HG03060 (cell line): ENCODE data around the gene OPA1.

Experiments
- ATAC-seq: cut with Tn5 transposase; IDR thresholded peaks from one replicate; pipeline ENCODE4 v1.9.1; 2021; ENCODE audit warnings: low read depth, moderate number of reproducible peaks; ENCODE audit not compliant: unreplicated experiment

The OPA1 gene

GRCh38 chr3:193592841-193593667 is at the start of gene OPA1:
TSS of gene OPA1 (plus strand) at chr3:193593208. CDS start at chr3:193593378, 170 bp downstream.
- ATAC-seq: peak; percentile 95

DNA sequence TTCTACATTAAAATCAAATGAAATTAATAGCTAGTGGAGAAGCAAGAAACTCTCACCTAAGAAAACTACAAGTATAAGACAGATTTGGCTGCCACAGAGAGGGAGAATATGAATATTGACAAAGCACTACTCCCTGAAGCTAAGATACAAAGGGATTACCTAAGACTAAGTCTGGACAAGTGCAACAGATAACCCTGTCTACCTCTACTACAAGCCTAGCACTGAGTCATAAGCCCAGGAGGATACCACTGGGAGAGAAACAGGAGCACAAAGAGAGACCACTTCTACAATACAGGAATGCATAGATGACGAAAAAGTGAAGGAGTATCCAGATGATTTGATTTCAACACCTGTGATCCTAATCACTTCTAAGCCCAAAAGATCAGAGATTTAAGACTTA is 48.7 kb upstream of the OPA1 start:
- no peak for ATAC-seq

DNA sequence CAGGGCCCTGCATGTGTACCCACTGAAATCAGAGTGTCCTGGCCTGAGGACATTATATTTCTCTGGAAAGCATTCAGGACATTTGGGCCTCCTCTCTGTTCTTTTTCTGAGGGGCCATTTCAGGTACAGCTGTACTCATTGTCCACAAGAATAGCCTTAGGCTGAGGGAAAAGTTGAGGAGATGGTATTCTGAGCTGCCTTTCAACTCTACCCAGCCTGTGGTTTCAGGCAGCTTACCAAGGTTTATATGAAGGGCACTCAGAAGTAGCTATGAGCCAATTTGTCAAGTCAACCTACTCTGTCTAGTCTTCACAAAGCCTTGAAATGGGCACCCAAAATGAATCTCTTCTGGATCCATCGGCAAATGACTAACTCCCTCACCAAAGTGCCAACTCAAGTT is 47.7 kb upstream of the OPA1 start:
- no peak for ATAC-seq

DNA sequence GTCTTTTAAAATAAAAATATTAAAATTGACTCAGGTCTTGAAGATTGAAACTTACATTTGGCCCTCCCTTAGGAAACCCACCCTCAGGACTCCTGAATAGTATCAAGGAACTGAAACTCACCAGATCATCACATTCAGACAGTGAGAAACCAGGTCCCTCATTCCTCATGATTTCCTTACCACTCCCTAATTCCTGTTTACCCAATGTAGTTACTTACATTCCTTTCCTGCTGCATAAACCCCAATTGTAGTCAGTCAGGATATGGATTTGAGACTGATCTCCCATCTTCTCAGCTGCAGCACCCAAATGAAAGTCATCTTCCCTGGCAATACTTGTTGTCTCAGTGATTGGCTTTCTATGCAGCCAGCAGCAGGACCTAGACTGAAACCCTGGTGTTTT is 46.9 kb upstream of the OPA1 start:
- no peak for ATAC-seq

GRCh38 chr3:193548406-193548805 is 44.6 kb upstream of the OPA1 start:
- ATAC-seq: no peak

DNA sequence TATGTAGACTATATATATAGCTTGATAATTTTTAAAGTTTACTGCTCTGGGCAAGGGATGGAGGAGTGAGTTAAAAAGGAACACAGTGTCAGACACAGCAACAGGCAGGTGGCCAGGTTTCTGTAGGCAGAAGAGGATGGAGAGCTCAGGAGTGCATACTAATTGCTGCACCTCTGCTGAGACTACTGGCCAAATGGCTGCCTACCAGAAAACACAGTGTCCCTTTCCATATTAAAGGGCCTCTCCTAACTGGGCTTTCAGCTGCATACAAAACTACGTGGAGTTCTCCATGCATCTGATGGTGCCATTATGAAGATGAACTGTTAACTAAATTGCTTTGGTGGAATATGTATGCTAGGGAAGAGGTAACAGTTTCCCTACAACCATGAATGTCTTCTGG is 40.1 kb upstream of the OPA1 start:
- ATAC-seq: no peak

- no peak for ATAC-seq
These were observed 39.4 kb upstream of the OPA1 start for GRCh38 chr3:193553586-193553985.

DNA sequence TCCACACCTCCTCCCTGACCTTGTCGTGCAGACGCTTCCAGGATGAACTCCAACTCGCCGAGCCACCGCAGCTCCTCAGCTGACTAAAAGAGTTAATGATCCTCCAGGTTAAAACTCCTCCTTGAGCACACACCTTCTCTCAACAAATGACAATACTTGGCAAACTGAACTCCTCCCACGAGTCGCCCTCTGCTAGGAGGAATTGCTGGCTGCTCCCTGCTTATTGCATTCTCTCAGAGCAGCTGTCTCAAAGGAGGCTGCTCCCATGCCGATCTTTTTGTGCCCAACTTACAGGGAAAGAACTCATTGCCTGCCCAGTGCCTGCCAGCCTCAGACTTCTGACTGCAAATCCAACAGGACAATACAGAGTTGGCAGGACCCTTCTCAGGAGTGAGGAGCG is 38.2 kb upstream of the OPA1 start, which contains the start of gene ATP13A4:
ATP13A4 (minus strand) TSS at position 85 of the 400 bp plus-strand sequence. CDS start 96 bp downstream, outside the sequence.
- no peak for ATAC-seq

- no peak for ATAC-seq
These were observed 36.2 kb upstream of the OPA1 start for GRCh38 chr3:193556841-193557240.

DNA sequence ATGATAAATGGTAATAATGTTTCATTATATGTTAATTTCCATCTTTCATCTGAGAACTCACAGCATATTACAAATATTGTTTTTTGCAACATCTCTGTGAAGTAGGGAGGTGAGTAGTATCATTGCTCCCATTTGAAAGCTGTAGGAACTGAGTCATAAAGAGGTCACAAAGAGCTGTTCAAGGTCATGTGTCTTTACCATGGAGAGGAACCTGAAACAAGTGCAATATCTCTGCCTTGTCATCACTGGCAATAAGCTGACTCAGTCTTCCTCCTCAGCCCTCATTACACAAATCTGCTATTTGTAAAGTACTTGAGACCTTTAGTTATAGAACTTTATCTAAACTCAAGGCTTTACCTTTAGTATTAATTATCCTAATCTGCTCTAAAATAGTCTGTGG is 33.9 kb upstream of the OPA1 start:
- ATAC-seq: no peak

- ATAC-seq: no peak
These were observed 32.9 kb upstream of the OPA1 start for GRCh38 chr3:193560091-193560490.

GRCh38 chr3:193560870-193561269 is 32.1 kb upstream of the OPA1 start:
- ATAC-seq: no peak

- ATAC-seq: no peak
These were observed 29.6 kb upstream of the OPA1 start for GRCh38 chr3:193563426-193563825.

- no peak for ATAC-seq
These were observed 29.0 kb upstream of the OPA1 start for GRCh38 chr3:193564012-193564411.

GRCh38 chr3:193569119-193569518 is 23.9 kb upstream of the OPA1 start:
- no peak for ATAC-seq

- peak; percentile 68 for ATAC-seq
These were observed 20.5 kb upstream of the OPA1 start for GRCh38 chr3:193572426-193572908.

DNA sequence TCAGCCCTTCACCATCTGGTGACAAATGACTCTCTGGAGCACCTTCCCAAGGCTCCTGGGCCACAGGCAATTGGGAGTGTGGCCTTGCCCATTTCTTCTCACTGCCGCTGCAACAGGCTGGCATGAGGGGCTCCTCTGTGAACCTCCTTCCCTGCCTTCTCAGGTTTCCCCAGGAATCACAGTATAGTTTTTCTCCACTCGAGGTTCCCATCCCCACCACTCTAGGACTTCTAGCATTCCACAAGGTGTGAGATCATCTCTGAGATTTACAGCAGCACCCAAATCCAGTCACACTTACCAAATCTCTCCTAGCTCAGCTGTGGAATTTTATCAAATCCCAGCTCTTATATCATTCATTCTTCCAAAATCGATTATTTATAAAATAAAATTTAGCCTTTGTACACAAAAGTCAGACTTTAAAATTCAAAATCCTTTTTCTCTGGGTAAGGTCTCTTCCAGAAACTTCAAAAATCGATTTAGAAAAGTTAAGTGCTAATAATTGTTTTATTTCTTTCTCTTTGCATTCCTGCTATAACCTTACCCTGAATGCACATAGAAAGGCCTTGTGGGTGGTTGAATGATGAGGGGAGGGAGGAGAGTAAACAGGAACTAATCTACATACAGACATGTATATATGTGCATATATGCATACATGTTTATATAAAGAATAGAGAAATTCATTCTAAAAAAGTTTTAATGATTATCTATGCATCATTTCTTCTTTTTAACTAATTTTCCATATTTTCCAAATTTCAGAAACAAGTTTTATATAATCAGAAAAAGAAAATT is 19.4 kb upstream of the OPA1 start:
- ATAC-seq: no peak

GRCh38 chr3:193574488-193575070 is 18.4 kb upstream of the OPA1 start:
- ATAC-seq: no peak

DNA sequence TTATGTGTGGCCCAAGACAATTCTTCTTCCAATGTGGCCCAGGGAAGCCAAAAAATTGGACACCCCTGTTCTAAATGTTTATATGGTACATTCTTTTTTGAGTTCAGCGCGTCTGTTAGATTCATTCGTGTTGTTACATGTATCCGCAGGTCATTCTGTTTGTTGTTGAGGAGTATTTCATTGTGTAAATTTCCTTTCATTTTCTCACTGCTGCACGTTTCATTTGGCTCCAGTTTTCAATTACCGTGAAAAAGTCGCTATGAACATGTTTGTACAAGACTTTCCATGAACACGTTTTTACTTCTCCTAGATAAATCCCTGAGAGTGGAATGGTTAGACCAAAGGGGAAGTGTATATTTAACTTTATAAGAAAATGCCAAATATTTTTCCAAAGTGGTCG is 7.5 kb upstream of the OPA1 start:
- ATAC-seq: no peak

DNA sequence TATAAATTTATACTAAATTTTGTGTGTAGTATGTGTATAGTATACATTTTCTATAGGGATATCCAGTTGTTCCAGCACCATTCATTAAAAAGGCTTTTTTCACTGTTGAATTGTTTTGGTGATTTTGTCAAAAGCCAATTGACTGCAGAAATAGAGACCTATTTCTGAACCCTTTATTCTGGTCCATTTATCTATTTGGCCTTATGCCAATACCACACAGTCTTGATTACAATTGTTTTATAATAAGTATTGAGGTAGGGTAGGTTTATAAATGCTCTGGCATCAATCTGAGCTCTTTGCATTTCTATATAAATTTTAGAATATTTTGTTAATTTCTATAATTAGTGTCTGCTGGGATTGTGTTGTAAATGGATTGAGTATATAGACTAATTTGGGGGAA is 6.5 kb upstream of the OPA1 start:
- ATAC-seq: no peak

- ATAC-seq: no peak
These were observed 3.9 kb upstream of the OPA1 start for GRCh38 chr3:193589129-193589528.
